MG63 (cell line): Measurements from ENCODE around the gene RAD51. TPM values are rescaled to one million over a fixed set of nuclear protein-coding genes. Genes with fewer than 3 reads are reported as not detected.
A peak's percentile ranks its signal among the peaks of the same experiment; 100 is the strongest.
"Not testable (repeated sequence)": the region's sequence is repeated elsewhere in the genome, so short reads cannot be mapped to it uniquely, and the experiment has no call there.

ENCODE experiments used
- DNase-seq: peaks from one replicate; pipeline ENCODE4 v3.0.0-alpha.2; 2020
- H3K27me3 ChIP-seq: fragments of 250-450 bp; sonication (Bioruptor Pico); 2 replicates; pipeline ENCODE4 v1.5.1; 2020; ENCODE audit warnings: mild to moderate bottlenecking, moderate library complexity
- H3K36me3 ChIP-seq: fragments of 250-450 bp; sonication (Bioruptor Pico); 2 replicates; pipeline ENCODE4 v1.5.1; 2020; ENCODE audit warnings: mild to moderate bottlenecking, moderate library complexity
- H3K4me3 ChIP-seq: fragments of 250-450 bp; sonication (Bioruptor Pico); 2 replicates; pipeline ENCODE4 v1.5.1; 2020; ENCODE audit warnings: mild to moderate bottlenecking, moderate library complexity
- H3K9me3 ChIP-seq: fragments of 250-450 bp; sonication (Bioruptor Pico); 2 replicates; pipeline ENCODE4 v1.5.1; 2020; ENCODE audit warnings: mild to moderate bottlenecking, moderate library complexity
- total RNA-seq: library from RNA; depleted of rRNA; stranded (reverse); fragments of >200 nt; shearing (Covaris generic); gene quantifications from 2 replicates; pipeline ENCODE4 v1.2.3, GENCODE V29; 2014; ENCODE audit warnings: low replicate concordance; rRNA removed

The RAD51 gene
- total RNA-seq = 14.5 and 16.9 TPM in 2 replicates

GRCh38 chr15:40694688-40695468 is at the start of gene RAD51:
Gene RAD51 (plus strand): TSS chr15:40695174. CDS start chr15:40698759, 3,585 bp downstream.
- peak; percentile 92 for DNase-seq
- Histone ChIP-seq H3K27me3 (no peaks in the 10 kb centered on the region), H3K36me3 (peaks cover 21% of the 10 kb centered on the region)

DNA sequence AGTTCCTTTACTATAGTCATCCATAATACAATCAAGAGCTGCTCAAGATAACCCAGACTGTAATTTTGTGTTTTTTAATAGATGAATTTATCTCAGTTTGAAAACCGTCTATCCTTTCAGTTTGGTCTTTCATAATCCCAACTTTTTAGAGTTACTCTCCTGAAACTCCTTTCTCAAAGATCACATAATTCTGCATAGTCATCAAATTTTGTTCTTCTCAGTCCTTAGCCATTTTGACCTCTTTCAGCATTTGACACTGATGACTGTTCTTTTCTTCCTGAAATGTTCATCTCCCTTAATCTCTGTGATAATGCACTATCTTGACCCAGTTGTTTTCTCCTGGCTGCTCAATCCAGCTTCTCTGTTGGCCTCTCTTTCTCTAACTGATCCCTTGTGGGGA is 47.5 kb upstream of the RAD51 start:
- Histone ChIP-seq H3K4me3 (no peak overlapping the region), H3K9me3 (no peaks in the 10 kb centered on the region), H3K27me3 (no peaks in the 10 kb centered on the region), H3K36me3 (peaks cover 14% of the 10 kb centered on the region)
- no peak for DNase-seq

More at GRCh38 chr15:40694688-40695468, at the start of gene RAD51:
- peak within 1 kb of the TSS; percentile 97 for H3K4me3 ChIP-seq
- H3K9me3 ChIP-seq = no peaks in the 10 kb centered on the region

DNA sequence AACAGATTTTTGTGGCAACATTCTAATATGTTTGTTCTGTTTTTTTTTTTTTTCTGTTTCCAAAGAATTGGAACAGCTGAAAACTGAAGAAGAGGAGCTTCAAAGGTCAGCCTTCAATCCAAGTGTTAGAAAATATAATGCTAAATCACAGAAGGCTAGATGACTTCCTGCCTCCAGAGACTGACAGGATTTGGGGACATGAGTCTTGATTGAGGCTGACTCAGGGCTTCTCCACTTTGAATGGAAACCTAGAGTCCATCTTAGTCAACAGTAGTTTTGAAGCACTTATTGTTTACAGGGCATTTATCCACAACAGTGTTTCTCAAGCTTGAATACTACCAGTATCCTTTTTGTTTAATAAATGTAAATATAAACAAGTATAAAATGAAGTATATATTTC is 44.5 kb upstream of the RAD51 start:
- Histone ChIP-seq H3K9me3 (no peaks in the 10 kb centered on the region), H3K36me3 (peaks cover 30% of the 10 kb centered on the region), H3K4me3 (no peak overlapping the region)

GRCh38 chr15:40660686-40661085 is 34.3 kb upstream of the RAD51 start:
- Histone ChIP-seq H3K4me3 (no peak overlapping the region), H3K36me3 (peaks cover 16% of the 10 kb centered on the region), H3K27me3 (no peaks in the 10 kb centered on the region), H3K9me3 (no peaks in the 10 kb centered on the region)
- no peak for DNase-seq

More for the DNA sequence above, 44.5 kb upstream of the RAD51 start:
- no peak for DNase-seq
- H3K27me3 ChIP-seq = no peaks in the 10 kb centered on the region

DNA sequence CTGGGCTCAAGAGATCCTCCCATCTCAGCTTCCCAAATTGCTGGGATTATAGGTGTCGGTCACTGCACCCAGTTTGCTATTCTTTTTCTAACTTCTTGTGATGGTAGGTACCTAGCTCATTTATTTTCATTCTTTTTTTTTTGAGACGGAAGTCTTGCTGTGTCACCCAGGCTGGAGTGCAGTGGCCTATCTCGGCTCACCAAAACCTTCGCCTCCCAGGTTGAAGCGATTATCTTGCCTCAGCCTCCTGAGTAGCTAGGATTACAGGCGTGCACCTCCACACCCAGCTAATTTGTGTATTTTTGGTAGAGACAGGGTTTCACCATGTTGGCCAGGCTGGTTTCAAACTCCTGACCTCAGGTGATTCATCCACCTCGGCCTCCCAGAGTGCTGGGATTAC is 30.1 kb upstream of the RAD51 start:
- H3K9me3 ChIP-seq = 0 out of 2 replicates have a peak, but pooled peaks cover 2% of the 10 kb centered on the region
- peaks cover 10% of the 10 kb centered on the region for H3K36me3 ChIP-seq
- H3K27me3 ChIP-seq = no peaks in the 10 kb centered on the region
- DNase-seq = no peak
- H3K4me3 ChIP-seq = no peak overlapping the region

- not testable (repeated sequence) for H3K4me3 ChIP-seq, H3K27me3 ChIP-seq, DNase-seq, H3K36me3 ChIP-seq, H3K9me3 ChIP-seq
Observed at GRCh38 chr15:40676290-40676689, 18.7 kb upstream of the RAD51 start.

DNA sequence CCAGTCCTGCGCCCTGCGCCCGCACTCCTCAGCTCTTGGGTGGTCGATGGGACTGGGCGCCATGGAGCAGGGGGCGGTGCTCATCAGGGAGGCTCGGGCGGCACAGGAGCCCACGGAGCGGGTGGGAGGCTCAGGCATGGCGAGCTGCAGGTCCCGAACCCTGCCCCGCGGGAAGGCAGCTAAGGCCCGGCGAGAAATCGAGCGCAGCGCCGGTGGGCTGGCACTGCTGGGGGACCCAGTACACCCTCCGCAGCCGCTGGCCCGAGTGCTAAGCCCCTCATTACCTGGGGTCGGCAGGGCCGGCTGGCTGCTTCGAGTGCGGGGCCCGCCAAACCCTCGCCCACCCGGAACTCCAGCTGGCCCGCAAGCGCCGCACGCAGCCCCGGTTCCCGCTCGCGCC is 18.1 kb upstream of the RAD51 start:
- H3K36me3 ChIP-seq, H3K9me3 ChIP-seq, DNase-seq, H3K4me3 ChIP-seq, H3K27me3 ChIP-seq: not testable (repeated sequence)

DNA sequence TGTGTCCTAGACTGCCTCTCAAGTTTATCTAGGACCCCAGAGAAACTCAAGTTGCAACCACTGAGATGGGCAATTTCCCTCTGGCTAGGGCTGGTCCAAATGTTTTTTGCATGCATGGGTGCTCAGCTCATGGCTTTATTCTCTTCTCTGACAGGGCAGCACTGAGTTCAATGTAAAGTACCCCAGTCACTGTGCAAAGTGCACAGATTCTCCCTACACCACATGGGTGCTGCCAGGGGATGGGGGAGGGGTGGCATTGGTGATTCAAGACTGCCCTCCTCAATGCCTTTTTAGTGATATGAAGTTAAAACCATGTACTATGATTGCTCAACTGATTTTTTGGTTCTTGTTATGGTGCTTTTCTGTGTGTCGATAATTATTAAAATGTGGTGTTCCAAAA is 14.8 kb upstream of the RAD51 start:
- Histone ChIP-seq H3K9me3 (no peaks in the 10 kb centered on the region), H3K36me3 (no peaks in the 10 kb centered on the region), H3K4me3 (no peak overlapping the region), H3K27me3 (no peaks in the 10 kb centered on the region)
- no peak for DNase-seq

GRCh38 chr15:40680959-40681358 is 14.0 kb upstream of the RAD51 start:
- H3K36me3 ChIP-seq, H3K27me3 ChIP-seq, H3K9me3 ChIP-seq, H3K4me3 ChIP-seq, DNase-seq: not testable (repeated sequence)

DNA sequence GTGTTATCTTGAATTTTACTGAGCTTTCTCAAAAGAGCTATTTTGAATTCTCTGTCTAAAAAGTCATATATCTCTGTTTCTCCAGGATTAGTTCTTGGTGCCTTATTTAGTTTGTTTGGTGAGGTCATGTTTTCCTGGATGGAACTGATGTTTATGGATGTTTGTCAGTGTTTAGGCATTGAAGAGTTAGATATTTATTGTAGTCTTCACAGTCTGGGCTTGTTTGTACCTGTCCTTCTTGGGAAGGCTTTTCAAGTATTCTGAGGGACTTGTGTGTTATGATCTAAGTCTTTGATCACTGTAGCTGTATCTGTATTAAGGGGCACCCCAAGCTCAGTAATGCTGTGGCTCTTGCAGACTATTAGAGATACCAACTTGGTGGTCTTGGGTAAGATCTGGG is 10.6 kb upstream of the RAD51 start:
- Histone ChIP-seq H3K9me3 (no peaks in the 10 kb centered on the region), H3K4me3 (no peak overlapping the region), H3K36me3 (no peaks in the 10 kb centered on the region), H3K27me3 (no peaks in the 10 kb centered on the region)
- DNase-seq = no peak

- Histone ChIP-seq H3K36me3 (no peaks in the 10 kb centered on the region), H3K4me3 (no peak overlapping the region), H3K9me3 (no peaks in the 10 kb centered on the region), H3K27me3 (no peaks in the 10 kb centered on the region)
- no peak for DNase-seq
Observed at GRCh38 chr15:40685376-40685775, 9.6 kb upstream of the RAD51 start.

DNA sequence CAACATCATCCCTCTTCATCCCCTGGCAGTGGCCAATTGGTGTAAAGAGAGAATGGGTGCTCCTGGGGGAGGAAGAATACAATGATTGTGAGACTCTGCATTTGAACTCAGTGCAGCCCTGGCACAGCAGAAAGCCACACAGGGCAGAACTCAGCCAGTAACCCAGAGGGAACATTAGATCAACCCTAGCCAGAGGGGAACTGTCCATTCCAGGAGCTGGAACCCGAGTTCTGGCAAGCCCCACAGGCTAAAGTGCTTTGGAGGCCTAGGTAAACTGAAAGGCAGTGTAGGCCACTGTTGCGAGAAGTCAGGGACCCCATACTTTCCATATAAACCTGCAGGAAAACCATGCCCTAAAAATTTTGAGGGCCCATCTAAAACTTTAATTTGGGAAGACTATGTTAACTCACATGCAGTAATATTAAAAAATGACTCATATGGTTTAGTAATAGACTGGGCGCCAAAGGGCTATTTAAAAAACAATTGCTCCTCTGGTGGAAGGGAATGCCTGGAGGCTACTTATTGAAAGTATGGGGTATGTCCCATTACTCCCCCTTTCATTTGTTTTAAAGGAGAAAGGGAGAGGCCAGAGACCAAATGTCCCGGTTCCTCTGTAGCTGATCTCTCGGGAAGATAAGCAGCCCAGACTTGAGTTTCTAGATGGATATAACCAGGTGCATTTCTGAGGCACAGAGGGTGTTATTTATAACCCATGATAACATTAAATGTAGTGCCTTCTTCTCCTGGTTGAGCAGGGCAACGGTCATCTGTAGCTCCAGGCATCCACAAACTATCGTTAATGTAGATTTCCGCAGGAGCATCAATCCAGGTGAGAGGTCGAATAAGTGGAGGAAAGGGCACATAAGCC is 5.8 kb upstream of the RAD51 start:
- Histone ChIP-seq H3K36me3 (no peaks in the 10 kb centered on the region), H3K27me3 (no peaks in the 10 kb centered on the region), H3K4me3 (no peak overlapping the region), H3K9me3 (no peaks in the 10 kb centered on the region)
- DNase-seq = no peak

GRCh38 chr15:40691737-40692136 is 3.2 kb upstream of the RAD51 start:
- H3K9me3 ChIP-seq = no peaks in the 10 kb centered on the region
- no peak overlapping the region for H3K4me3 ChIP-seq
- DNase-seq = no peak

GRCh38 chr15:40693904-40694687 is 878 bp upstream of the RAD51 start:
- DNase-seq = no peak
- H3K4me3 ChIP-seq = peak overlapping the region; percentile 97
- H3K36me3 ChIP-seq = peaks cover 14% of the 10 kb centered on the region
- H3K27me3 ChIP-seq = no peaks in the 10 kb centered on the region
- no peaks in the 10 kb centered on the region for H3K9me3 ChIP-seq

More at GRCh38 chr15:40691737-40692136, 3.2 kb upstream of the RAD51 start:
- no peaks in the 10 kb centered on the region for H3K27me3 ChIP-seq
- H3K36me3 ChIP-seq = no peaks in the 10 kb centered on the region

DNA sequence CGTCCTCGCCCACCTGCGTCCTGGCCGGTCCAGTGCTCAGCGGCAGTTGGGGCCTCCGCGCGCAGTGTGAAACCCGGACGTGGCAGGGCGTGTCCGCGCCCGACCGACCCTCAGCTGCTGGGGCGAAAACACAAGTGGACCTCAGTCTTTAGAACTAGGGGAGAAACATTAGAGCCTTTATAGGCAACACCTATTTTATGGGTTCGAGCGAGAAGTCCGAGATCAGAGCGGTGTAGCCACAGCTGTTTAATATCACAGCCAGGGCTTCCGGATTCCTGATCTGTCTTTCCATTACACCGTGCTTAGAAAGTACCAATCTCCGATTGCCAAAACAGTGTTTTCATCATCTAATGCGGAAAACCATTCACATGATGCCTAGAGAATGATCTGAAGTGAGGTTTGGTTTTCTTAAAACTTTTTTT is 506 bp downstream of the RAD51 start:
- Histone ChIP-seq H3K4me3 (peak overlapping the region; percentile 97), H3K36me3 (peaks cover 21% of the 10 kb centered on the region), H3K27me3 (no peaks in the 10 kb centered on the region), H3K9me3 (no peaks in the 10 kb centered on the region)
- peak; percentile 48 for DNase-seq

DNA sequence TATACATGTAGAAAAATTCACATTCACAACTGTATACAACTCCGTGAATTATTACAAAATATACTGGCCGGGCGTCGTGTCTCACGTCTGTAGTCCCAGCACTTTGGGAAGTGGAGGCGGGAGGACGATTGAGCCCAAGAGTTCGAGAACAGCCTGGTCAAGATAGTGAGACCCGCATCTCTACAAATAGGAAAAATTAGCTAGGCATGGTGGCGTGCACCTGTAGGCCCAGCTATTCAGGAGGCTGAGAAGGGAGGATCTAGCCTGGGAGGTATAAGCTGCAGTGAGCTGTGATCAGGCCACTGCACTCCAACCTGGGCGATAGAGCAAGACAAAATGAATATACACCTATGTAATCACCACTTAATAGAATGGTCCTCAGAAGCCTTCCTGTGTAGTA is 1.3 kb downstream of the RAD51 start:
- Histone ChIP-seq H3K36me3 (peaks cover 21% of the 10 kb centered on the region), H3K9me3 (no peaks in the 10 kb centered on the region), H3K27me3 (no peaks in the 10 kb centered on the region), H3K4me3 (peak overlapping the region; percentile 97)
- DNase-seq = no peak

GRCh38 chr15:40697916-40698315 is 2.9 kb downstream of the RAD51 start:
- Histone ChIP-seq H3K4me3 (no peak overlapping the region), H3K36me3 (peaks cover 29% of the 10 kb centered on the region), H3K27me3 (no peaks in the 10 kb centered on the region), H3K9me3 (no peaks in the 10 kb centered on the region)
- no peak for DNase-seq
